HEK293 (cell line): ENCODE results near the gene EML1.
A peak's percentile ranks its signal among the peaks of the same experiment; 100 is the strongest.

Experiments
- CTCF ChIA-PET: fragments of 350-600 bp; formaldehyde crosslinking; extraction: SDS; loops from one replicate; lab custom pipeline; 2021; ENCODE audit warnings: antibody characterized with exemption; lab: Yijun Ruan, JAX
- POLR2A ChIA-PET: fragments of 300-600 bp; formaldehyde crosslinking; extraction: SDS; loops from one replicate; lab custom pipeline; 2020; ENCODE audit warnings: antibody characterized with exemption, inconsistent platforms; lab: Yijun Ruan, JAX
- H3K27ac ChIP-seq: fragments of 200-500 bp; sonication (Bioruptor generic); 2 replicates; pipeline ENCODE4 v1.5.1; 2014; ENCODE audit warnings: low read depth, low read length, control low read depth, inconsistent platforms; ENCODE audit errors: extremely low read depth
- H3K36me3 ChIP-seq, 2 experiments: fragments of 200-500 bp in 1 of 2; sonication (Bioruptor generic) in 1 of 2; 1 replicate in 1 of 2; 2 replicates in 1 of 2; pipeline ENCODE4 v1.5.1; 2014 to 2017; ENCODE audit warnings: inconsistent platforms in 2 of 2, low read length in 2 of 2; ENCODE audit not compliant: control insufficient read depth in 2 of 2, insufficient read depth in 1 of 2
- H3K4me1 ChIP-seq: fragments of 200-500 bp; sonication (Bioruptor generic); 2 replicates; pipeline ENCODE4 v1.5.1; 2014; ENCODE audit warnings: mild to moderate bottlenecking, low read length, inconsistent platforms; ENCODE audit not compliant: control insufficient read depth, insufficient read depth
- H3K4me3 ChIP-seq: 2 replicates; pipeline ENCODE4 v1.5.1; 2011; ENCODE audit warnings: low read depth, mild to moderate bottlenecking, control low read depth, low read length, moderate library complexity
- H3K9me3 ChIP-seq: fragments of 200-500 bp; sonication (Bioruptor generic); 2 replicates; pipeline ENCODE4 v1.5.1; 2014; ENCODE audit warnings: low read depth, low read length, inconsistent platforms; ENCODE audit not compliant: control insufficient read depth, insufficient read depth
- BCL11B ChIP-seq: fragments of 450-650 bp; formaldehyde crosslinking; IDR thresholded peaks from 2 replicates; pipeline ENCODE4 v1.5.1; 2016; ENCODE audit warnings: low read depth, missing biosample characterization, missing genetic modification characterization
- BCL6B ChIP-seq: fragments of 450-650 bp; formaldehyde crosslinking; IDR thresholded peaks from 2 replicates; pipeline ENCODE4 v1.5.1; 2017; ENCODE audit warnings: missing biosample characterization, missing genetic modification characterization
- CTCF ChIP-seq: fragments of 450-650 bp; formaldehyde crosslinking; IDR thresholded peaks from 2 replicates; pipeline ENCODE4 v1.5.1; 2016; ENCODE audit warnings: missing biosample characterization, missing genetic modification characterization
- ELK4 ChIP-seq: IDR thresholded peaks from 2 replicates; pipeline ENCODE4 v1.6.1; 2011; ENCODE audit warnings: mild to moderate bottlenecking, low read depth, low read length, borderline replicate concordance
- OSR2 ChIP-seq: fragments of 450-650 bp; formaldehyde crosslinking; IDR thresholded peaks from 2 replicates; pipeline ENCODE4 v1.5.1; 2016; ENCODE audit warnings: missing biosample characterization, missing genetic modification characterization
- REPIN1 ChIP-seq: fragments of 450-650 bp; formaldehyde crosslinking; IDR thresholded peaks from 2 replicates; pipeline ENCODE4 v1.5.1; 2017; ENCODE audit warnings: missing biosample characterization, missing genetic modification characterization, low read depth
- REST ChIP-seq: fragments of 450-650 bp; formaldehyde crosslinking; IDR thresholded peaks from 2 replicates; pipeline ENCODE4 v1.5.1; 2016; ENCODE audit warnings: missing biosample characterization, missing genetic modification characterization
- YY1 ChIP-seq: fragments of 450-650 bp; formaldehyde crosslinking; IDR thresholded peaks from 2 replicates; pipeline ENCODE4 v1.5.1; 2018; ENCODE audit warnings: missing biosample characterization, missing genetic modification characterization
- ZBTB26 ChIP-seq: fragments of 450-650 bp; formaldehyde crosslinking; optimal IDR thresholded peaks from 2 replicates; pipeline ENCODE3; 2016; ENCODE audit warnings: missing biosample characterization, mild to moderate bottlenecking, missing genetic modification characterization
- ZFHX2 ChIP-seq: fragments of 450-650 bp; formaldehyde crosslinking; conservative IDR thresholded peaks from 2 replicates; pipeline ENCODE4 v1.5.1; 2016; ENCODE audit warnings: missing biosample characterization, missing genetic modification characterization
- ZNF146 ChIP-seq: fragments of 450-650 bp; formaldehyde crosslinking; IDR thresholded peaks from 2 replicates; pipeline ENCODE4 v1.5.1; 2016; ENCODE audit warnings: missing biosample characterization, missing genetic modification characterization
- ZNF341 ChIP-seq: fragments of 450-650 bp; formaldehyde crosslinking; IDR thresholded peaks from 2 replicates; pipeline ENCODE4; 2016; ENCODE audit warnings: low read depth, missing biosample characterization, missing genetic modification characterization
- ZNF391 ChIP-seq: fragments of 450-650 bp; formaldehyde crosslinking; IDR thresholded peaks from 2 replicates; pipeline ENCODE4 v1.5.1; 2016; ENCODE audit warnings: low read depth, missing biosample characterization, missing genetic modification characterization, borderline replicate concordance
- ZNF433 ChIP-seq: fragments of 450-650 bp; formaldehyde crosslinking; IDR thresholded peaks from 2 replicates; pipeline ENCODE4 v1.5.1; 2016; ENCODE audit warnings: missing biosample characterization, missing genetic modification characterization, low read depth
- ZNF580 ChIP-seq: fragments of 450-650 bp; formaldehyde crosslinking; IDR thresholded peaks from 2 replicates; pipeline ENCODE4 v1.5.1; 2016; ENCODE audit warnings: missing biosample characterization, missing genetic modification characterization
- ZNF585B ChIP-seq: fragments of 450-650 bp; formaldehyde crosslinking; IDR thresholded peaks from 2 replicates; pipeline ENCODE4 v1.5.1; 2016; ENCODE audit warnings: missing biosample characterization, missing genetic modification characterization
- ZNF692 ChIP-seq: fragments of 450-650 bp; formaldehyde crosslinking; IDR thresholded peaks from 2 replicates; pipeline ENCODE4 v1.5.1; 2016; ENCODE audit warnings: missing biosample characterization, missing genetic modification characterization

The EML1 gene

GRCh38 chr14:99857551-99857950 is 64.3 kb downstream of the EML1 start:
- ChIA-PET CTCF (interaction anchor here (1.1 kb wide), 1 partner anchor 442 kb away, joined by 4 read pairs; no protein-coding TSS in a partner anchor), POLR2A (no interaction called here)
- 0 out of 2 replicates have a peak, but pooled peaks have one; percentile 68 for TF ChIP-seq ZNF580 (tag by site-specific recombination)
- TF ChIP-seq BCL6B: no peak
- TF ChIP-seq ZNF146 (tag by site-specific recombination): peak; percentile 99
- no peak overlapping the region for H3K4me3 ChIP-seq
- H3K27ac ChIP-seq: no peak overlapping the region
- H3K4me1 ChIP-seq: peaks cover 6% of the 10 kb centered on the region; the same call in 1 of the 2 replicates
- peaks cover 0 to 3% of the 10 kb centered on the region in 2 experiments; a peak in 2 of 3 replicates for H3K36me3 ChIP-seq
- H3K9me3 ChIP-seq: no peaks in the 10 kb centered on the region

GRCh38 chr14:99860219-99860618 is 67.0 kb downstream of the EML1 start:
- Histone ChIP-seq H3K36me3 (peaks cover 0 to 3% of the 10 kb centered on the region in 2 experiments; a peak in 1 of 3 replicates), H3K27ac (no peak overlapping the region), H3K4me3 (no peak overlapping the region), H3K9me3 (no peaks in the 10 kb centered on the region), H3K4me1 (no peaks in the 10 kb centered on the region)
- TF ChIP-seq ELK4 (no peak), ZFHX2 (tag by site-specific recombination) (no peak), ZNF341 (tag by site-specific recombination) (no peak), YY1 (tag by site-specific recombination) (no peak)
- CTCF ChIA-PET: no interaction called here
- POLR2A ChIA-PET: no interaction called here

GRCh38 chr14:99862136-99862535 is 68.9 kb downstream of the EML1 start:
- H3K36me3 ChIP-seq: peaks cover 0 to 10% of the 10 kb centered on the region in 2 experiments; a peak in 2 of 3 replicates
- ChIA-PET POLR2A (no interaction called here), CTCF (interaction anchor here (1.0 to 1.2 kb wide), 2 partner anchors 40 to 132 kb away, joined by 3 to 4 read pairs; no protein-coding TSS in a partner anchor)
- no peaks in the 10 kb centered on the region for H3K4me1 ChIP-seq
- H3K9me3 ChIP-seq: no peaks in the 10 kb centered on the region
- no peak overlapping the region for H3K4me3 ChIP-seq
- H3K27ac ChIP-seq: no peak overlapping the region
- TF ChIP-seq BCL11B (tag by site-specific recombination) (no peak), REST (no peak), ZNF692 (tag by site-specific recombination) (no peak), CTCF (no peak), OSR2 (no peak), ZNF585B (tag by site-specific recombination) (no peak), ZNF433 (no peak), REPIN1 (tag by site-specific recombination) (no peak), ZNF391 (no peak), ZBTB26 (tag by site-specific recombination) (no peak)
